GM21786 (cell line): ENCODE data around the gene HOXD9.

Source experiments
- ATAC-seq: cut with Tn5 transposase; IDR thresholded peaks from one replicate; pipeline ENCODE4 v1.9.1; 2021; ENCODE audit not compliant: unreplicated experiment

HOXD9 gene

GRCh38 chr2:176152350-176153181 is 30.0 kb downstream of the HOXD9 start:
- no peak for ATAC-seq

GRCh38 chr2:176154576-176155252 is 32.2 kb downstream of the HOXD9 start:
- ATAC-seq, result no peak

- no peak for ATAC-seq
Measured at GRCh38 chr2:176155356-176156044, 33.0 kb downstream of the HOXD9 start.

- no peak for ATAC-seq
Measured at GRCh38 chr2:176156301-176156806, 33.8 kb downstream of the HOXD9 start.

- no peak for ATAC-seq
Measured at GRCh38 chr2:176156807-176157498, 34.4 kb downstream of the HOXD9 start, which contains the start of gene HOXD3. Gene HOXD3, plus strand, starts transcription at chr2:176157307. Its CDS starts 11,808 bp downstream, at chr2:176169115.

GRCh38 chr2:176157499-176158185 is 35.1 kb downstream of the HOXD9 start:
- no peak for ATAC-seq

- no peak for ATAC-seq
Measured at GRCh38 chr2:176158186-176158591, 35.7 kb downstream of the HOXD9 start.

- no peak for ATAC-seq
Measured at GRCh38 chr2:176158855-176159662, 36.5 kb downstream of the HOXD9 start.

- no peak for ATAC-seq
Measured at GRCh38 chr2:176159663-176160250, 37.2 kb downstream of the HOXD9 start.

- ATAC-seq, result no peak
Measured at GRCh38 chr2:176160251-176160985, 37.9 kb downstream of the HOXD9 start.

- ATAC-seq, result no peak
Measured at GRCh38 chr2:176160986-176161824, 38.7 kb downstream of the HOXD9 start.

- no peak for ATAC-seq
Measured at GRCh38 chr2:176161825-176162626, 39.5 kb downstream of the HOXD9 start.

- no peak for ATAC-seq
Measured at GRCh38 chr2:176162911-176163671, 40.6 kb downstream of the HOXD9 start.

GRCh38 chr2:176163672-176164056 is 41.1 kb downstream of the HOXD9 start:
- ATAC-seq, result no peak

- ATAC-seq, result no peak
Measured at GRCh38 chr2:176164201-176164600, 41.7 kb downstream of the HOXD9 start.
